ENCODE results near the gene ODF2. TPM values are rescaled to one million over a fixed set of nuclear protein-coding genes. Genes with fewer than 3 reads are reported as not detected.

The ODF2 gene
- total and polyA plus RNA-seq, 2 of the 8 experiments (the other 6 are each of a cell fraction or from before 2014, with no cell fraction given): 5.6 to 17.9 TPM

GRCh38 chr9:128428644-128429512 is 26.9 kb upstream of the ODF2 start:
- WGBS, 2 experiments (ENCODE audit: extremely low coverage in 1 of 2, insufficient coverage in 1 of 2, insufficient read length in 1 of 2, insufficient replicate concordance in 2 of 2, low coverage in 1 of 2, low lambda C conversion rate in 2 of 2, missing lambda C conversion rate in 1 of 2): 91% methylated on average over 22 of the region's 22 CpGs; no CpG with 5 or more reads in 1 of the 2 experiments
- H3K18ac ChIP-seq (ENCODE audit: extremely low read depth, low read length): no peak overlapping the region
- no peak overlapping the region for H3K4ac ChIP-seq (replicated peaks; ENCODE audit: insufficient read length, low read depth, low read length)
- no peak overlapping the region for H3K4me3 ChIP-seq (ENCODE audit: extremely low read depth in 1 of 4, insufficient read depth in 2 of 4, low read depth in 3 of 4, low read length in 4 of 4)
- H2BK12ac ChIP-seq (ENCODE audit: low read depth, low read length): no peak overlapping the region
- no peak overlapping the region for H2AFZ ChIP-seq (ENCODE audit: low read length)
- no peak overlapping the region for H3K27ac ChIP-seq (ENCODE audit: low read depth, low read length)
- H3K27me3 ChIP-seq (replicated peaks in 1 of 4; ENCODE audit: control insufficient read depth in 3 of 4, extremely low read depth in 1 of 4, insufficient read depth in 3 of 4, low read length in 3 of 4): no peaks in the 10 kb centered on the region
- H3K79me1 ChIP-seq (ENCODE audit: low read depth, low read length): no peaks in the 10 kb centered on the region
- H4K20me1 ChIP-seq (replicated peaks in 1 of 2; ENCODE audit: control insufficient read depth in 1 of 2, insufficient read depth in 2 of 2, low read length in 2 of 2): no peaks in the 10 kb centered on the region
- H3K9ac ChIP-seq (replicated peaks in 1 of 4; ENCODE audit: extremely low read depth in 1 of 4, low read depth in 3 of 4, low read length in 3 of 4): no peak overlapping the region
- ChIA-PET CTCF (ENCODE audit: partially characterized antibody) (interaction anchor here (0.6 to 4.2 kb wide), 15 partner anchors 9 to 134 kb away, joined by 3 to 25 read pairs (median 3); no protein-coding TSS in a partner anchor), POLR2A (ENCODE audit: partially characterized antibody) (interaction anchor here (0.6 to 0.8 kb wide), 3 partner anchors 25 to 856 kb away, joined by 3 to 4 read pairs (median 3); no protein-coding TSS in a partner anchor)
- FAIRE-seq: no peak
- no peak for DNase-seq (ENCODE audit: low read depth in 1 of 2, low spot score in 2 of 2)
- no peak overlapping the region for H2AK5ac ChIP-seq (ENCODE audit: low read depth, low read length)
- no peak overlapping the region for H2BK15ac ChIP-seq (ENCODE audit: low read length)
- H3K79me2 ChIP-seq (ENCODE audit: control insufficient read depth in 1 of 2, insufficient read depth in 2 of 2, low read length in 2 of 2): no peaks in the 10 kb centered on the region
- H3K4me1 ChIP-seq (replicated peaks in 1 of 4; ENCODE audit: control insufficient read depth in 3 of 4, insufficient read depth in 4 of 4, low read length in 3 of 4): peaks cover 0 to 6% (median 0%) of the 10 kb centered on the region in 4 experiments; a peak in 2 of 7 replicates
- H3K23ac ChIP-seq (ENCODE audit: insufficient read length): no peak overlapping the region
- peak overlapping the region; percentile 16; the same call in 1 of the 2 replicates for H2BK5ac ChIP-seq (ENCODE audit: low read depth, low read length)
- H3K9me3 ChIP-seq (ENCODE audit: insufficient read depth in 2 of 2, low read depth in 1 of 2, low read length in 1 of 2): no peaks in the 10 kb centered on the region
- H3K36me3 ChIP-seq (ENCODE audit: control insufficient read depth in 2 of 4, insufficient read depth in 4 of 4, low read length in 3 of 4): no peaks in the 10 kb centered on the region
- H4K8ac ChIP-seq (ENCODE audit: extremely low read depth, insufficient read depth, low read length): peak overlapping the region; percentile 38; the same call in 1 of the 2 replicates
- no peak overlapping the region for H3K14ac ChIP-seq (ENCODE audit: insufficient read length)
- no peak overlapping the region for H3K4me2 ChIP-seq (ENCODE audit: insufficient read depth in 1 of 2, low read depth in 2 of 2, low read length in 2 of 2)
- H3K56ac ChIP-seq (replicated peaks; ENCODE audit: insufficient read length, low read depth, low read length): no peak overlapping the region
- no peak overlapping the region for H4K5ac ChIP-seq (ENCODE audit: insufficient read length, low read depth, low read length)
- TF ChIP-seq CTCF (IDR thresholded peaks at IDR 0.05; ENCODE audit: control extremely low read depth in 1 of 3, insufficient read depth in 1 of 3, low read depth in 1 of 3, low read length in 3 of 3): no peak
- no peak overlapping the region for H4K91ac ChIP-seq (replicated peaks; ENCODE audit: insufficient read length, low read length)
- H2BK120ac ChIP-seq (replicated peaks; ENCODE audit: low read depth, low read length): no peak overlapping the region
- H2BK20ac ChIP-seq (ENCODE audit: low read length): no peak overlapping the region
- H3K23me2 ChIP-seq (ENCODE audit: low read depth, low read length): no peaks in the 10 kb centered on the region

All from H1 (cell line).